Epithelial cell of proximal tubule (primary cell): ENCODE results near the gene MID1. TPM values are rescaled to one million over a fixed set of nuclear protein-coding genes. Genes with fewer than 3 reads are reported as not detected.

Source experiments
- DNase-seq: peaks from one replicate; pipeline ENCODE4 v3.0.0-alpha.2; 2011; ENCODE audit warnings: low read depth
- H3K4me3 ChIP-seq: 2 replicates; pipeline ENCODE4 v1.5.1; 2011; ENCODE audit warnings: low read depth, mild to moderate bottlenecking, low read length
- total RNA-seq: library from RNA; depleted of rRNA; stranded (reverse); fragments of >200 nt; gene quantifications from 2 replicates; pipeline ENCODE4 v1.2.3, GENCODE V29; 2015
- TF ChIP-seq, protein P1 (sequence below): conservative IDR thresholded peaks from 2 replicates; pipeline ENCODE4 v1.5.1; 2012; ENCODE audit warnings: low read depth, mild to moderate bottlenecking, low read length

Gene MID1
- total RNA-seq, 1 donor from 2014 or later: 9.7 TPM

DNA sequence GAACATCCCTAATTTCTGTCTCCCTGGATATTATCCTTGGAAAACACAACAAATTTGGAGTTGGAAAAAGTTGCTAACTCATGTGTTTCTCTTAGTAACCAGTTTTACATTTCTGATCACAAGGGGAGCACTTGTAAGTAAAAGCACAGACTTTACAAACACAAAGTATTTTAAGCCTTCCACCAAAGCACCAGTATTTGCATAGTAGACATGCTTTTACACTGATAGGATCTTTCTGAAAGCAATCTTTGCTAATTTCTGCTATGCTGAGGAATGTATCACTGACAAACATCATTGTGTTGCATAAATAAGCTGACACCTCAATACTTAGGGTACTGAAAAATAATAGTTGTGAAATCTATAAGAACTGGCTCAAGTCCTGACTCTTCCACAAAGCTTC, 100.6 kb downstream of the MID1 start:
- TF ChIP-seq, protein P1, sequence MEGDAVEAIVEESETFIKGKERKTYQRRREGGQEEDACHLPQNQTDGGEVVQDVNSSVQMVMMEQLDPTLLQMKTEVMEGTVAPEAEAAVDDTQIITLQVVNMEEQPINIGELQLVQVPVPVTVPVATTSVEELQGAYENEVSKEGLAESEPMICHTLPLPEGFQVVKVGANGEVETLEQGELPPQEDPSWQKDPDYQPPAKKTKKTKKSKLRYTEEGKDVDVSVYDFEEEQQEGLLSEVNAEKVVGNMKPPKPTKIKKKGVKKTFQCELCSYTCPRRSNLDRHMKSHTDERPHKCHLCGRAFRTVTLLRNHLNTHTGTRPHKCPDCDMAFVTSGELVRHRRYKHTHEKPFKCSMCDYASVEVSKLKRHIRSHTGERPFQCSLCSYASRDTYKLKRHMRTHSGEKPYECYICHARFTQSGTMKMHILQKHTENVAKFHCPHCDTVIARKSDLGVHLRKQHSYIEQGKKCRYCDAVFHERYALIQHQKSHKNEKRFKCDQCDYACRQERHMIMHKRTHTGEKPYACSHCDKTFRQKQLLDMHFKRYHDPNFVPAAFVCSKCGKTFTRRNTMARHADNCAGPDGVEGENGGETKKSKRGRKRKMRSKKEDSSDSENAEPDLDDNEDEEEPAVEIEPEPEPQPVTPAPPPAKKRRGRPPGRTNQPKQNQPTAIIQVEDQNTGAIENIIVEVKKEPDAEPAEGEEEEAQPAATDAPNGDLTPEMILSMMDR: no peak
- DNase-seq: no peak
- H3K4me3 ChIP-seq: no peak overlapping the region

- DNase-seq: no peak
- TF ChIP-seq, protein P1: no peak
- no peak overlapping the region for H3K4me3 ChIP-seq
Measured at GRCh38 chrX:10519278-10519677, 101.1 kb downstream of the MID1 start.

DNA sequence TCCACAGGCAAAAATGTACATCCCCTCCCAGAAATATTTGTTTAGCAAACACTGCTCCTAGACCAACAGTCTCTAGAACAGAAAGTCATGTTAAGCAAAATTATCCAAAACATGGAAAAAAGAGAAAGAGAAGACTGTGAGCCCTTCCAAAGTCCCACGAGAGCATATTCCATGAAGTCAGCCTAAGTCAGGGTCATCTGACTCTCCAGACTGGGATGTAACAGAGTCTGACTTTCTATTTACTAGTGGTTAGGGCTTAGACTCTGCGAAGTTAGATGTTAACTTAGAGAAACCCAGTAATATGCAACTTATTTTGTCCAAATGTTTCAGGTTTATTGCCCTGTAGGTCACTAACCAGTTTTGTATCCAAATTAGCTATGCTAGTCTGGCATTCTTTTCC, 102.3 kb downstream of the MID1 start:
- no peak for DNase-seq
- TF ChIP-seq, protein P1: no peak
- no peak overlapping the region for H3K4me3 ChIP-seq

DNA sequence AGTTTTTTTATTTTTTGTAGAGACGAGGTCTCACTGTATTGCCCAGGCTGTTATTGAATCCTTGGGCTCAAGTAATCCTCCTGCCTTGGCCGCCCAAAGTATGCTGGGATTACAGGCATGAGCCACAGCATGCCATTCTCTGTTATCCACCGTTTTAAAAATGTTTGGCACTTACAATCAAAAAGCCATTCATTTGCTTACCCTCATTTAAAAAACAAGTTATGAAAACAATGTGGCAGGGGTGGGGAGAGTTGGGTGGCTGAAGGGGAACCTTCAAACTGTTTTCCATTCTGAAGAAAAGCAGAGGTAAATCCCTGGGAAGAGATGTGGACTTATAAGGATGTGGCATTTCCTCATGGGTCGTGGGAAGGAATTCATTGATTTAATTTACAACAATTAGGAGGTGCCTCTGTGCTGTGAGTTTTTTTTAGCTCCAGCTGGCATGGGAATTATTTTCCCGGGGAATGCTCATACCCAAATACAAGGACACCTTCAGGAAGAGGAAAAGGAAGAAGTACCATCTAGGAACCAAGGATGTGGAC, 103.5 kb downstream of the MID1 start:
- no peak overlapping the region for H3K4me3 ChIP-seq
- no peak for DNase-seq
- TF ChIP-seq, protein P1: no peak

DNA sequence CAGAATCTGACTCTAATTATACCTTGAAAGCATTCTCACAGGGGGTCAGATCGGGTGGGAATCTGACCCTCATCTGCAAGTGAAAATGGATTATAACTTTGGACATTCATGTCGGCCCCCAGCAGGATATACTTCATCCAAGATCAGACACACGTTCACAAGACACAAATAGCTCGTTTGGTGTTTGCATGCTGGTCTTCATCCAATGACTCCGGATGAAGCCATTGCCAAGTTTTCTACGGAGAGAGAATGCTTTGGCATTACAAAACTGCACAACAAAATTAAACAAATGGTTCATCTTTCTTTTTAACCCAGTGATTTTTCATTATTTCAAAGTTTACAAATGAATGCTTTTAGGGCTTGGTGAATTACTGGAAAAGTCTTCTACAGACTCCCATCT, 105.5 kb downstream of the MID1 start:
- no peak overlapping the region for H3K4me3 ChIP-seq
- TF ChIP-seq, protein P1: no peak
- no peak for DNase-seq

- no peak overlapping the region for H3K4me3 ChIP-seq
- TF ChIP-seq, protein P1: peak; percentile 19
- DNase-seq: no peak
Measured at GRCh38 chrX:10513974-10514373, 106.4 kb downstream of the MID1 start.

DNA sequence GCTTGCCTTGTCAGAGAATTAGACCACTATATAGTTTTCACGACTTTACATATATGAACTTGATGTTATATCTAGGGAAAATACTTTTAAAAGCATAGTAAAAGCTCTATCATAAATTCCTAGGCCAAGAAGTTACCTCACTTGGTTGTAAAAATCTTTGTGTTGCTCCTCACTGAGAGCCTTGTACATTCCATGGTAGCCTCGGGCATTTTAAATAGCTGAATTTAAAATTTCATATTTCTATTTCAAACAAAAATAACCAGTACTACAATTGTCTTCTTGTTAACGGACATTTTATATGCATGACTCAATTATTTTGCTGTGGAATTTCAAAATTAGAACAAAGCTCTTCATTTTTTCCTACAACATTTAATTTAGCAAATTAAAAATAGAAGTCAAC, 107.6 kb downstream of the MID1 start:
- no peak for DNase-seq
- TF ChIP-seq, protein P1: no peak
- no peak overlapping the region for H3K4me3 ChIP-seq
